HG03442 (cell line): Measurements from ENCODE around the gene SCGB2A2.

Experiments
- ATAC-seq: cut with Tn5 transposase; IDR thresholded peaks from one replicate; pipeline ENCODE4 v1.9.1; 2021; ENCODE audit warnings: mild to moderate bottlenecking, moderate library complexity; ENCODE audit not compliant: unreplicated experiment

Gene SCGB2A2

DNA sequence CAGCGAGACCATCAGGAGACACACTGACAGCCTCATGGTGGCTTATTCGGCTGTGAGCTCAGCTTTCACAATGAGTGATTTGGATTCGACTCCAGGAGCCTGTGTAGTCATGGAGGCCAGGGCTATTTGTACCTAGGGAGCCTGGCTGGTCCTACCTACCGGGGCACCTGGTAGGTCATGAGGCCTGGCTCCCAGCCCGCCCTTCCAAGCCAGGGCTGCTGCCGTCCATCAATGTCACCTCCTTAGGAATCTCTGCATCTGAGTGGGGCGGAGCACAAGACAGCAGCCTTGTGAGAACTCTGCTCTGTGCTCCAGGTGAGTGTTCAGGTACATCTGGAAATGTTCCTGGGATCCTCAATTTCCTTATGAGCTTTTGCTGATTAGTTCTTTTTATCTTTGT is 29.0 kb downstream of the SCGB2A2 start, which contains the start of gene SCGB1D4:
Gene SCGB1D4, minus strand, starts transcription at position 101 of the 400 bp plus-strand sequence. Its CDS starts 65 bp downstream, at position 36.
- no peak for ATAC-seq

DNA sequence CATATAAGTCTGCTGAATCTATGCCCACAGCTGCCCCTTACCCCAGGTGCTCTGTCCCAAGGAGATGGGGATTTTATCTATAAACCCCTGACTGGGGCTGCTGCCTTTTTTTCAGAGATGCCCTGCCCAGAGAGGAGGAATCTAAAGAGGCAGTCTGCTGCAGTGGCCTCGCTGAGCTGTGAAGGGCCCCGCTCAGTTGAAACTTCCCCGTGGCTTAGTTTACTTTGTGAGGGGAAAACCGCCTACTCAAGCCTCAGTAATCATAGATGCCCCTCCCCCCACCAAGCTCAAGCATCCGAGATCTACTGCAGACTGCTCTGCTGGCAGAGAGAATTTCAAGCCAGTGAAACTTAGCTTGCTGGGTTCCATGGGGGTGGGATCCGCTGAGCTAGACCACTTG is 36.3 kb downstream of the SCGB2A2 start:
- no peak for ATAC-seq

DNA sequence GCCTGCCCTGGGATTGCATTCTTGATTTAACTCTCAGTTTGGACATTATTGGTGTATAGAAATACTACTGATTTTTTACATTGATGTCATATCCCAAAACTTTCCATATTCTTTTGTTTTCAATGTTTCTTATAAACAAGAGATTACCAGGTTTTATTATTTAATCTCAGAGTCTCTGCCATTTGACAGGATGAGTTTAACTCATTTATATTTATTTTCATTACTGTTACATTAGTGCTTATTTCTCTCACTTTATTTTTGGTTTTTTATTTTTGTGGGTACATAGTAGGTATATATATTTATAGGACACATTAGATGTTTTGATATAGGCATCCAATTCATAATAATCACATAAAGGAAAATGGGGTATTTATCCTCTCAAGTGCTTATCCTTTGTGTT is 38.0 kb downstream of the SCGB2A2 start:
- ATAC-seq, result no peak

DNA sequence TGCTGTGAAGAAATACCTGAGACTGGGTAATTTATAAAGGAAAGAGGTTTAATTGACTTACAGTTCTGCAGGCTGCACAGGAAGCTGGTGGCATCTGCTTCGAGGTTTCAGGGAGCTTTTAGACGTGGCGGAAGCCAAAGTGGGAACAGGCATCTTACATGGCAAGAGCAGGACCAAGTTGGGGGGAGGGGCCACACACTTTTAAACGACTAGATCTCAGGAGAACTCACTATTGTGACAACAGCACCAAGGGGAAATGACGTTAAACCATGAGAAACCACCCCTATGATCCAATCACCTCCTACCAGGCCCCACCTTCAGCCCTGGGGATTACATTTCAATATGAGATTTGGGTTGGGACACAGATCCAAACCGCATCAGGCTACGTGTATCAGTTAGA is 40.0 kb downstream of the SCGB2A2 start:
- no peak for ATAC-seq

DNA sequence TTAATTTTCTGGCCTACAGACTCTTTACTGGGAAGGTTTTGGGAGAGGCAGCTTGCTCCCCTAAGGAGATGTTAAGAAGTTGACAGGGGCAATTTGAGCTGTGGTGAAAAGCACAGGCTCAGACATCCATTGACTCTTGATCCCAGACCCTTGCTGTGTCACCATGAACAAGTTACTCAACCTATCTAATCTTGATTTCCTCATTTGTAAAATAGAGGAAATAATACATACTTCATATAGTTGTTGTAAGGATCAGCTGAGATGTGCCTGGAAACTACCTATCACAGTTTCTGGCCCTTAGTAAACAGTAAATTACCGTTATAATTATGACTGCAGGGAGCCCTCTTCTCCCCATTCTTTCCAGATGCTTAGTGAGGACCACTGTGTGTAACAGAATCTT is 45.5 kb downstream of the SCGB2A2 start:
- ATAC-seq, result no peak

DNA sequence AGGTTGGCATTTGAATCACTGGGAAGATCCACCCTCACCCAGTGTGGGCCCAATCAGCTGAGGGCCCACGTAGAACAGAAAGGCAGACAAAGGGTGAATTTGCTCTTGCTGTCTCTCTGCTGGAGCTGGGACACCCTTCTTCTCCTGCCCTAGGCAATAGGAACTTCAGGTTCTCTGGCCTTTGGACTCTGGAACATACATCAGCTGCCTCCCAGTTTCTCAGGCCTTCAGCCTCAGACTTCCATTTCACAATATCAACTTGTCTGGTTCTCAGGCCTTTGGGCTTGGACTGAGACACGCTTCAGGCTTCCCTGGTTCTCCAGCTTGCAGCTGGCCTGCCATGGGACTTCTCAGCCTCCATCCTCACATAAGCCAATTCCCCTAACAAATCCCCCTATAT is 52.6 kb downstream of the SCGB2A2 start:
- ATAC-seq, result no peak
